ENCODE measurements around the gene BPNT1. TPM values are rescaled to one million over a fixed set of nuclear protein-coding genes. Genes with fewer than 3 reads are reported as not detected.

The BPNT1 gene
- total and polyA plus RNA-seq, 12 donors, result 5.4 to 21.0 (median 17.8) TPM

- Histone ChIP-seq H3K27ac (no peak overlapping the region), H3K4me1 (peaks cover 0 to 2% (median under 1%) of the 10 kb centered on the region in 9 donors), H3K9me3 (peaks cover 0 to 5% (median 0%) of the 10 kb centered on the region in 11 donors), H3K36me3 (peaks cover 0 to 96% (median 27%) of the 10 kb centered on the region in 9 donors), H3K27me3 (no peaks in the 10 kb centered on the region), H3K4me3 (no peak overlapping the region)
- intact Hi-C loops (cut with DNase I), result no loop called here
- DNase-seq (no peak), ATAC-seq (no peak)
- TF ChIP-seq CTCF (IDR thresholded peaks at IDR 0.05), result no peak
These were observed 40.1 kb upstream of the BPNT1 start for GRCh38 chr1:220129479-220130210.

- Histone ChIP-seq H3K4me1 (peaks cover 0 to 9% (median 4%) of the 10 kb centered on the region in 9 donors), H3K9me3 (peaks cover 0 to 5% (median 0%) of the 10 kb centered on the region in 11 donors), H3K36me3 (peaks cover 0 to 70% (median 20%) of the 10 kb centered on the region in 9 donors), H3K27me3 (no peaks in the 10 kb centered on the region), H3K27ac (no peak overlapping the region), H3K4me3 (no peak overlapping the region)
- DNase-seq (no peak), ATAC-seq (no peak)
- intact Hi-C loops (cut with DNase I), result no loop called here
- TF ChIP-seq CTCF (IDR thresholded peaks at IDR 0.05), result no peak
- WGBS, 2 donors, result 83 to 86% methylated on average over 3 of the region's 3 CpGs
These were observed 37.5 kb upstream of the BPNT1 start for GRCh38 chr1:220127076-220127475.

- intact Hi-C loops (cut with DNase I), result no loop called here
- TF ChIP-seq CTCF (IDR thresholded peaks at IDR 0.05), result no peak
- Histone ChIP-seq H3K36me3 (peaks cover 0 to 53% (median 15%) of the 10 kb centered on the region in 9 donors), H3K4me3 (no peak overlapping the region), H3K27ac (no peak overlapping the region), H3K4me1 (peaks cover 0 to 11% (median 4%) of the 10 kb centered on the region in 9 donors), H3K9me3 (peaks cover 0 to 4% (median 0%) of the 10 kb centered on the region in 11 donors), H3K27me3 (no peaks in the 10 kb centered on the region)
- DNase-seq, result no peak
- 18 to 20% methylated on average over 1 of the region's 1 CpG for WGBS, 2 donors
- ATAC-seq, result no peak
These were observed 35.0 kb upstream of the BPNT1 start for GRCh38 chr1:220124542-220124941.

- peaks cover 0 to 11% (median 4%) of the 10 kb centered on the region in 9 donors for H3K4me1 ChIP-seq
- no peak overlapping the region for H3K4me3 ChIP-seq
- peak in 5 of 9 donors; percentile 11 to 40 (median 22) for TF ChIP-seq CTCF (IDR thresholded peaks at IDR 0.05)
- intact Hi-C loops (cut with DNase I), result no loop called here
- no peaks in the 10 kb centered on the region for H3K27me3 ChIP-seq
- no peak for DNase-seq
- ATAC-seq, result no peak
- H3K36me3 ChIP-seq, result peaks cover 0 to 50% (median 8%) of the 10 kb centered on the region in 9 donors
- H3K9me3 ChIP-seq, result no peaks in the 10 kb centered on the region
- no peak overlapping the region for H3K27ac ChIP-seq
These were observed 34.3 kb upstream of the BPNT1 start for GRCh38 chr1:220123889-220124288.
